Gastroesophageal sphincter (tissue), 3 donors: ENCODE results near the gene ZBTB21.

ENCODE experiments used
- CTCF ChIP-seq, 4 experiments: fragments of 200-600 bp in 2 of 4; fragments of 450-650 bp in 2 of 4; sonication (generic) in 1 of 4; IDR thresholded peaks; one replicate each; pipeline ENCODE4 v1.5.1; 2017 to 2019; ENCODE audit warnings: antibody characterized with exemption in 4 of 4, mild to moderate bottlenecking in 2 of 4, moderate library complexity in 2 of 4
- EP300 ChIP-seq: sonication (generic); formaldehyde crosslinking; IDR thresholded peaks from one replicate; pipeline ENCODE4 v1.6.1; 2017; ENCODE audit warnings: antibody characterized with exemption, mild to moderate bottlenecking
- POLR2A ChIP-seq, 2 donors: fragments of 450-650 bp; IDR thresholded peaks; one replicate each; pipeline ENCODE4 v1.6.1; 2017; ENCODE audit warnings: antibody characterized with exemption in 2 of 2, mild to moderate bottlenecking in 2 of 2, moderate library complexity in 1 of 2
- POLR2AphosphoS5 ChIP-seq: sonication (generic); formaldehyde crosslinking; IDR thresholded peaks from one replicate; pipeline ENCODE4 v1.6.1; 2017; ENCODE audit warnings: antibody characterized with exemption

GRCh38 chr21:41971891-41972290, 38.3 kb downstream of the ZBTB21 start:
- no peak for TF ChIP-seq CTCF (IDR thresholded peaks at IDR 0.05)
- TF ChIP-seq POLR2A (IDR thresholded peaks at IDR 0.05) = no peak
- no peak for TF ChIP-seq POLR2AphosphoS5
- TF ChIP-seq EP300 = no peak
